T47D (cell line): ENCODE results near the gene LRCH3.

ENCODE experiments used
- DNase-seq, 2 experiments: peaks; one replicate each; pipeline versions ENCODE4 v3.0.0 to v3.0.0-alpha.2; 2011 to 2012; ENCODE audit warnings: low read depth in 1 of 2, low spot score in 1 of 2
- JUND ChIP-seq: IDR thresholded peaks from 2 replicates; pipeline ENCODE4 v1.6.1; 2012; ENCODE audit warnings: low read depth
- in situ Hi-C: cut with HindIII; loops from 2 replicates; pipeline ENCODE4 v1.10.0; 2016; ENCODE audit warnings: low sequenced_read_pairs, low pct_unique_long_range_greater_than_20kb

The LRCH3 gene

DNA sequence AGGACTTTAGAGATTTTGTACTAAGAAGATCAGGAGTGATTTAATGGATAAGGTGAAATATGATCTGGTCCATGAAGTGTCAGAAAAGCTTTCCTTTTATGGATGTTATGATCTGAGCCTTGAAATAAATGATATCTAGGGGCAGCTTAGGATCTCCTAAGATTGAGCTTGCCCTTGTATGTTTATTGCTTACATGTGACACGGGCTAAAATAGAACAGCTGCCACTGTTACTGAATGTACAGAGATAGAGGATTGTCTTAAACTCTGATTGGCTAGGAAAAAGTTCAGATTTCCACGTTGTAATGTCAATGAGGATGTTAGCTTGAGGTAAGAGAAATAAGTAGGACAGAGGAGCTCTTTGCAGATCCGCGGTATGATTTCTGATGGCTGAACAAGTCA is 32.5 kb upstream of the LRCH3 start:
- in situ Hi-C loops, result no loop called here
- DNase-seq, result no peak
- no peak for TF ChIP-seq JUND

DNA sequence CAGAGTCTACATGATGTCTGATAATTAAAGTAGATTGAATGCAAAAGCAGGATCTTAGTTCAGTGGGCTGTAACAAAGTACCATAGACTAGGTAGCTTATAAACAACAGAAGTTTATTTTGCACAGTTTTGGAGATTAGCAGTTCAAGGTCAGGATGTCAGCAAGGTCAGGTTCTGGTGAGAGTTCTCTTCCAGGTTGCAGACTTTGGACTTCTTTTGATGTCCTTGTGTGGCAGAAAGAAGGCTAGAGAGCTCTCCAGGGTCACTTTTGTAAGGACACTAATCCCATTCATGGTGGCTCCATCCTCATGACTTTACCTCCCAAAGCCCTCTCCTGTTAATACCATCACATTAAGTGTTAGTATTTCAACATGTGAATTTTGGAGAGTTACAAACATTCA is 29.3 kb upstream of the LRCH3 start:
- DNase-seq, result no peak
- in situ Hi-C loops, result no loop called here
- TF ChIP-seq JUND, result no peak

DNA sequence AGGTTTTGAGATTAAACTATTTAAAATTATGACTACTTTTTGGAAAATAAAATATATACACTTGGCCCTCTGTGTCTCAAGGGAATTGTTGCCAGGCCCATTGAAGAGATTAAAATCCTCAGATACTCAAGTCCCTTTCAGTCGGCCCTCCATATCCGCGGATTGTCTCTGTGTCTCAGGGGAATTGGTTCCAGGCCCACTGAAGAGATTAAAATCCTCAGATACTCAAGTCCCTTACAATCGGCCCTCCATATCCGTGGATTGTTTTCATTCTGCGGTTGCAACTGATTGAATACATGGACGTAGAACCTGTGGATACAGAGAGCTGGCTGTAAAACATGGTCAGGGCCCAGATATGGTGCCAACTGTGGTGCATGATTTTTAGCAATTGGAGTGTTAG is 15.7 kb upstream of the LRCH3 start:
- DNase-seq, result no peak

DNA sequence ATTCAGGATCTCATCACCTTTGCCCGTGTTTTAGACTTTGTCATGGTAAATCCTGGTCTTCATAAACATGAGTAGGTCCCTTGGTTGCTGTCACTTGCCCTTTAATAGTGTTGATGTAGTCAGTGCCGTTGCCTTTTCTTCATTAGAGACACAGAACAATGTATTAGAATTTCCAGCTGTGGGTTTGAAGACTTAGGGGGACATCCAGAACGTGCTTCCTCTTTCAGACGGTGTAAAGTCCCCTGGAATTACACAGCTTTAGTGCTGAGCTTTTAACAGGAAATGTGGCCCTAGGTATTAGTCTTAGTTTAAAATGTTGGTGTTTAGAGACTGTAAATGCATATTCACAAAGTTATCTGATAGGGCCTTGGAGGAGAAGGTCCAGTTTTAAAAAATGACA is 8.8 kb upstream of the LRCH3 start:
- DNase-seq, result no peak
- in situ Hi-C loops, result no loop called here

More for the DNA sequence above, 15.7 kb upstream of the LRCH3 start:
- in situ Hi-C loops, result no loop called here
- no peak for TF ChIP-seq JUND

DNA sequence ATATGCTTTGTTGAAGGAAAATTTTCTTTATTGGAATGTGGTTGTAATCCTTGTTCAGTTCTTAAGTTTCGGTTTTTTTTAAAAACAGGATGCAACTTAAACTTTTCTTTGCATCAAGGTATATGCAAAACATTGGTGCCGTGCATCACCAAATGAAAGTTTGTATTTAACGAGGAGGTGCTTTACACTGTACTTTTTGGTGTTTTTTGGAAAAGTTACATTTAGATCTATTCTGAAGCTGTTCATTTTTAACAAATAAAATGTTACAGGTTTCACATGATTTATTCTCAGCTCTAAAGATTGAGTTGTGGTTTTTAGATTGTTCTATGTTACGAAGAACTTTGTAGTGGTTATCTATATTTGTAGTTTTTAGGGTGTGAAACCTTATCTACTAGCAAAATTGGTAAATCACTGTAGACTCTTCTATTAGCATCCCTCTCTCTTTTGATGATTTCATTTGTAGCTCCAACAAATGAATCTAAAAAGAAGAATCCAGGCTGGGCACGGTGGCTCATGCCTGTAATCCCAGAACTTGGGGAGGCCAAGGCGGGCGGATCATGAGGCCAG is 7.0 kb upstream of the LRCH3 start:
- in situ Hi-C loops, result no loop called here
- DNase-seq, result no peak
- TF ChIP-seq JUND, result no peak

More for the DNA sequence above, 8.8 kb upstream of the LRCH3 start:
- TF ChIP-seq JUND, result no peak

DNA sequence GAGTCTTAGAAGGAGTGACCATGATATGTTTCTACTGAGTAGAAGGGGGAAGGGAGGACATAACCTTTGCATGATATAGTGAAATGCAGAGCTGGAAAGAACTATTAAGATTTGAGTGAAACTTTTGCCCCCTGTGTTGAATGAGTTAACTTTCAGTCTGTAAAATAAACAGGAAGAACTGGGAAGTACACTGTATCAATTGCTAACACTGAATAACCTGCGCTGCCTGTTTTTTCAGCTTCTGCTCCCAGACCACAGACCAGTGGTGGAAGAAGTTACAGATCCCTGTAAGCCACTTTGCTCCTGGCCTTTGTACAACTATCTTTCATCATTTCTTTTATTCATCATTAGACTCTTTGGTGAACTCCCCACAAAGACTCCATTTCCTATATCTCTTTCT is 3.6 kb upstream of the LRCH3 start:
- in situ Hi-C loops, result no loop called here
- no peak for TF ChIP-seq JUND
- peak; percentile 54 to 87 for DNase-seq

DNA sequence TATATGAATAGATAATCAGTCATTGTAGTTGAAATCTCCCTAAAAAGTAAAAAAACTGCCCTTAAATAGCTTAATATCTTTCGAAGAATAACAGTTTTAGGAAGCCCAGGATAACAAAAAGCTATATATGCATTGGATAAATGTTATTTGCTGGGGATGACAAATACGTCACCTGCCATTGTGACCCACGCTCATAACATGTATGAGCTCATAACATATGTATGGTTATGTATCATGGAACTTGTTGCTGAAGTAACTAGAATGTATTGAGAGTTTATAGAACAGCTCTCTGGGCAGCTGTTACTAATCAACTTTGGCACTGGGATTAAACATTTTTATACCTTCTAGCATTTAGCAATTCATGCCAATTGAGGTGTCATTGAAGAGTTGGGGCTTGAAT is 1.7 kb upstream of the LRCH3 start:
- in situ Hi-C loops, result no loop called here
- no peak for TF ChIP-seq JUND

DNA sequence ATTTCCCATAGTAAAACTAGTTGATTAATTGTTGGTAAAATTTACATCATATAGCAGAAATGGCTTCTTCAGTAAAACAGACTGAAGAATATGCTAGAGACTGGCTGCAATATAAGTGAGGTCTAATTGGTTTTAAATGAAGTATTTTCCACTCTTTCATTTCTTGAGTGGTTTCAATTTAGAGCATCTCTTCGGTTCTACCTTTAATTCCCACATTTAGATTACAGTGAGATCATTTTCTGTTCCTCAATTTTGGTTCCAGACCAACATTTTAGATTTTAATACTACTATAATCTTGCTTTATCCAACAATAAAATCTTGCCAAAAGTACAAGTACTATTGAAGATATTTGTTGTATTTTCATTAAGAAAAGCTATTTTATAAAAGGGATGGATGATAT is 1.0 kb upstream of the LRCH3 start:
- TF ChIP-seq JUND, result no peak
- no peak for DNase-seq
- in situ Hi-C loops, result no loop called here

More for the DNA sequence above, 1.7 kb upstream of the LRCH3 start:
- DNase-seq, result no peak

DNA sequence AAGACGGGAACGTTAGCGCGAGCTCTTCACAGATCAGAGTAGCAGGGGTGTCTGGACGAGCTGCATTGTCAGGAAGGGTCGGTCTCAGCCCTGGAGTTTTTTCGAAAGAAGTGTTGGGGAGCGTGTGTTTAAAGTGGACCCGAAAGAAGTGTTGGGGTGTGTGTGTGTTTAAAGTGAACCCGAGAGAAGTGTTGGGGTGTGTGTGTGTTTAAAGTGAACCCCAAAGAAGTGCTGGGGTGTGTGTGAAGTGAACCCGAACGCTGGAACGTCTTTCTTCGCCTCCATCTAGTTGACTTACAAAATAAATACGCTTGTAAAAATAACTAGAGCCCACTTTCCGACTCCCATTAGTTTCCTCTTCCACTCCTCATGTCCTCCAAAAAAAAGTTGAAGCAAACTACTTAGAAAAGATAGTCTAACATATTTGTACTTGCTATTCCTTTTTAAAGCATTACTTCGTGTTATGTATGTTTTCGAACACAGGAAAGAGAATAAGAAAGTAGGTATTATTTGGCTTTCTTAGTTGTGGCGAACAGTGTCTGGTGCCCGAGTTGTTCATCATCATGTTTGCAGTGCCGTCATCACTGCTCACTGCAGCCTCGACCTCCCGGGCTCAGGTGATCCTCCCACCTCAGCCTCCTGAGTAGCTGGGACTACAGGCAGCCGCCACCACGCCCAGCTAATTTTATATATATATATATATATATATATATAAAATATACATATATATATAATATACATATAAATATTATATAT is 1.0 kb downstream of the LRCH3 start:
- DNase-seq, result peak; percentile 61 to 85
- in situ Hi-C loops, result no loop called here
- TF ChIP-seq JUND, result no peak

DNA sequence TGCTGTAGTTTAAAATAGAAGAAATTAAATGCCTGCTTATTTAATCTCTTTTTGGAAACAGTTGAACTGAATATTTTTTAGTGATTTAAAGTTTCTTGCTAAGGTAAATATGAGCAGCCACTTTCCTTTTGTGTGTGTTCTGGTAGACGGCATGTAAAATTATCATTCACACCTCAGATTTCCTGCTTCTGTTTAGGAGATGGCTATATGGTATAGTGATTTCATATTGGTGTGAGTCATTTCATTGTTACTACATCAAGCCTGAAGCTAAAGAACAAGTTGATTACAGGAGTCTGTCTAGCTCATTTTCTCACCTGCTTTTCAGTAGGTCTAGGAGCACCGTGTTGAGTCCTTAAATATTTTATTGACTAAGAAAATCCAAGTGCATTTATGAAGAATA is 2.2 kb downstream of the LRCH3 start:
- in situ Hi-C loops, result no loop called here
- no peak for TF ChIP-seq JUND
- DNase-seq, result no peak

DNA sequence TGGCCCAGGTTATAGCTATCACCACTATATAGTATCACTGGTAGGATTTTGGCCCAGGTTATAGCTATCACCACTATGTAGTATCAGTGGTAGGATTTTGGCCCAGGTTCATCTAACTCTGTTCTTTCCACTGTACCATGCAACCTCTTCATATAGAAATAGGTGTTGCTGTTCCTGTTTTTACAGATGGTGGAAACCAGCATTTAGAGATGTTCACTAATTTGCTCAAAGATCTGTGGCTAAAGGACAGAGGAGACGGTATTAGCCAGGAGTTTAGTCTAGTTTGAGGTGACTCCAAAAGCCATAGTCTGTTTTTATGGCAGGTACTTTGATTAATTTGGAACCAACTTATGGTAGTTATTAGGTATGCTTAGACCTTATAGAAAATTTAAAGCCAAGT is 3.1 kb downstream of the LRCH3 start:
- no peak for TF ChIP-seq JUND
- DNase-seq, result no peak
- in situ Hi-C loops, result no loop called here

DNA sequence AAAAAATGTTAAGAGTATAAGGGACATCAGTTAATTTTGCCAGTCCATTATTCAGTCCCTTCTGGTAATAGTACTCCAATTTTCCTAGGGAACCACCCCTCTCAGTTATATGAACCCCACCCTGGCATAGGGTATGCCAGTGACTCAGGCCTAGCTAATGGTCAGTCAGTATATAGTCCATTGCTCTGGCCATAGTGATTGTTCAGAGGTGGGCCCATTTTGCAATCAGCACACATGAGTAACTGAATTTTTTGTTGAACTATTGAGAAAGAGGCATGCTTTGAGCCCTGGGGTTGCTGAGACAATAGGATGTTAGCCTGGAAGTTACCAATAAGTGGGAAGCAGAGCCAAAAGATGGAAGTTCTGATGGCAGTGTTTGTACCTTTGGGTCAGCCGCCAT is 4.1 kb downstream of the LRCH3 start:
- in situ Hi-C loops, result no loop called here
- TF ChIP-seq JUND, result no peak
- no peak for DNase-seq

DNA sequence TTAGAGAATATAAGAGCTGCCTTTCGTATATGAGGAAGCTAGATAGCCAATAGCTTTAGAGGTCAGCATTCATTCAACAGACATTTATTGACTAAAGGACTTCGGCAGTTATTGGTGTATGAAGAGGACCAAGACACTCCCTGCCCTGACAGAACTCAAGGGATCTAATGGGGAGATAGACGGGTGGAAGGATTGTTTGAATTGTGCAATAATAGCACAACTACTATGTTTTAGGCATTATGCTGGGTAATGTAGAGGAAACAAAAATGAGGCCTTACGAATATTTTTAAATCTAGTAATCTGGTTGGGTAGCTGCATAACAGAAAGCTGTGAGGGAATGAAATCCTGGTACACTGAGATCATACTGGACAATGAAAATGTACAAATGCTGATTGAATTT is 5.0 kb downstream of the LRCH3 start:
- in situ Hi-C loops, result no loop called here
- no peak for DNase-seq

DNA sequence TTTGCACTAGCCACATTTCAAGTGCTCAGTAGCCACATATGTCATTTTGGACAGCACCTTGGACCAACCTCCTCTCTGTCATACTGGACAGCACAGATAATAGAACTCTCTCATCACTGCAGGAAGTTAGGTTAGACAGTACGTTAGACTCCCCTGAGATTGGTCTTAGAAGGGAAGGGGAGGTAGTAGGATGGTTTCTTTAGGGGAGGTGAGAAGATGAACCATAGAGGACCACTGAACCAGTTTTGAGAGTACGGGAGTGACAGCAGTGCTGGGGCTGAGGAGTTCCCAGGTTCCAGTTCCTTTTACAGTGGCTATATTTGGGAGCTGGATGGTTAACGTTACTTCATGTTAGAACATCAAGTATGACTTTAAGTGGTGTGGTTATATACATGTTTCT is 7.8 kb downstream of the LRCH3 start:
- DNase-seq, result no peak
- in situ Hi-C loops, result no loop called here
- TF ChIP-seq JUND, result no peak

More for the DNA sequence above, 5.0 kb downstream of the LRCH3 start:
- no peak for TF ChIP-seq JUND
